ENCODE results near the gene GJB3. TPM values are rescaled to one million over a fixed set of nuclear protein-coding genes. Genes with fewer than 3 reads are reported as not detected.
A peak's percentile ranks its signal among the peaks of the same experiment; 100 is the strongest.
"Not testable (repeated sequence)": the region's sequence is repeated elsewhere in the genome, so short reads cannot be mapped to it uniquely, and the experiment has no call there.

Gene GJB3
- total and polyA plus RNA-seq, 11 donors = not detected

DNA sequence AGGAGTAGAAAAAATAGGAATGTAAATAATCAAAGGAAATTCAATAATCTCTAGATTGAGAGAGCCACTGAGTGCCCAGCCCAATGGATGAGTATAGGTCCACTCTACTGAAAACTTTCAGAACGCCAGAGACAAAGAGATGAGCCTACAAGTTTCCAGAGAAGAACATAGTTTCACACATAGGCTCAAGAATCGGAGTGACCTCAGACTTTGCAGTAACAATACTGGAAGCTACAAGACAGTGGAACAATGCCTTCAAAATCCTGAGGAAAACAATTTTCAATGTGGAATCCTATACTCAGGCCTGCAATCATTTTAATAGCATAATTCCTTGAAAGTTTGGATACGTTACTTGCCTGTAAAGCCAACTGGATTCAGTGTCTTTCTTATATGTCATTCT lies 22.8 kb downstream of the GJB3 start:
- TF ChIP-seq POLR2A (IDR thresholded peaks at IDR 0.05) (no peak), CTCF (IDR thresholded peaks at IDR 0.05) (no peak)
- no peak overlapping the region for H3K27ac ChIP-seq
- no peaks in the 10 kb centered on the region for H3K27me3 ChIP-seq
- no peak for DNase-seq
- H3K36me3 ChIP-seq = no peaks in the 10 kb centered on the region
- intact Hi-C loops (cut with DNase I) = no loop called here
- H3K4me1 ChIP-seq = peaks cover 0 to 23% (median 4%) of the 10 kb centered on the region in 12 donors
- 95 to 98% (median 97%) methylated on average over 3 of the region's 3 CpGs for WGBS, 4 donors
- peaks cover 0 to 14% (median 0%) of the 10 kb centered on the region in 12 donors for H3K9me3 ChIP-seq
- no peak for ATAC-seq
- no peak overlapping the region for H3K4me3 ChIP-seq

GRCh38 chr1:34806396-34806795 lies 25.4 kb downstream of the GJB3 start:
- ATAC-seq (no peak), DNase-seq (no peak)
- Histone ChIP-seq H3K9me3 (peaks cover 0 to 14% (median 0%) of the 10 kb centered on the region in 12 donors), H3K36me3 (peaks cover 0 to 9% (median 0%) of the 10 kb centered on the region in 9 donors), H3K27ac (no peak overlapping the region), H3K27me3 (no peaks in the 10 kb centered on the region), H3K4me1 (peaks cover 0 to 10% (median 0%) of the 10 kb centered on the region in 12 donors), H3K4me3 (no peak overlapping the region)
- intact Hi-C loops (cut with DNase I) = no loop called here
- WGBS, 4 donors = 47 to 75% (median 52%) methylated on average over 3 of the region's 3 CpGs
- no peak for TF ChIP-seq POLR2A (IDR thresholded peaks at IDR 0.05)
- no peak for TF ChIP-seq CTCF (IDR thresholded peaks at IDR 0.05)

- Histone ChIP-seq H3K4me3 (no peak overlapping the region), H3K4me1 (peaks cover 0 to 10% (median 0%) of the 10 kb centered on the region in 12 donors), H3K27me3 (no peaks in the 10 kb centered on the region), H3K27ac (no peak overlapping the region), H3K36me3 (peaks cover 0 to 9% (median 0%) of the 10 kb centered on the region in 9 donors), H3K9me3 (peaks cover 0 to 12% (median 0%) of the 10 kb centered on the region in 12 donors)
- 82 to 91% (median 86%) methylated on average over 7 to 9 of the region's 9 CpGs for WGBS, 4 donors
- TF ChIP-seq POLR2A (IDR thresholded peaks at IDR 0.05) = no peak
- TF ChIP-seq CTCF (IDR thresholded peaks at IDR 0.05) = no peak
- ATAC-seq (peak in 1 of 4 donors; percentile 34), DNase-seq (no peak)
- intact Hi-C loops (cut with DNase I) = no loop called here
These were observed 27.2 kb downstream of the GJB3 start for GRCh38 chr1:34808051-34808810.

GRCh38 chr1:34810781-34811180 lies 29.8 kb downstream of the GJB3 start:
- H3K27me3 ChIP-seq; H3K27ac ChIP-seq; ATAC-seq; H3K4me1 ChIP-seq; H3K36me3 ChIP-seq; H3K4me3 ChIP-seq; DNase-seq; intact Hi-C loops (cut with DNase I); H3K9me3 ChIP-seq: not testable (repeated sequence)
- WGBS, 4 donors = 93 to 100% (median 94%) methylated on average over 3 of the region's 3 CpGs

All from heart left ventricle (tissue), 16 donors.